Right kidney (tissue), 1 donor: ENCODE measurements around the gene RABGAP1L.

Experiments
- DNase-seq: peaks from one replicate; pipeline ENCODE4 v3.0.0-alpha.2; 2016

The RABGAP1L gene

GRCh38 chr1:174940646-174941175 is 781.4 kb downstream of the RABGAP1L start:
- DNase-seq: no peak

- no peak for DNase-seq
Measured at GRCh38 chr1:174942547-174943255, 783.4 kb downstream of the RABGAP1L start.

GRCh38 chr1:174946031-174946430 is 786.7 kb downstream of the RABGAP1L start:
- no peak for DNase-seq

GRCh38 chr1:174949061-174949460 is 789.7 kb downstream of the RABGAP1L start:
- no peak for DNase-seq

GRCh38 chr1:174949645-174950044 is 790.3 kb downstream of the RABGAP1L start:
- no peak for DNase-seq

GRCh38 chr1:174953285-174954072 is 794.2 kb downstream of the RABGAP1L start:
- no peak for DNase-seq

GRCh38 chr1:174954073-174954460 is 794.7 kb downstream of the RABGAP1L start:
- no peak for DNase-seq

- no peak for DNase-seq
Measured at GRCh38 chr1:174954671-174955669, 795.6 kb downstream of the RABGAP1L start.

GRCh38 chr1:174956086-174956485 is 796.8 kb downstream of the RABGAP1L start:
- no peak for DNase-seq

- DNase-seq: no peak
Measured at GRCh38 chr1:174956976-174957375, 797.7 kb downstream of the RABGAP1L start.

GRCh38 chr1:174957829-174958228 is 798.5 kb downstream of the RABGAP1L start:
- DNase-seq: no peak

GRCh38 chr1:174958396-174958795 is 799.1 kb downstream of the RABGAP1L start:
- DNase-seq: no peak

- no peak for DNase-seq
Measured at GRCh38 chr1:174960362-174960761, 801.0 kb downstream of the RABGAP1L start.

- DNase-seq: no peak
Measured at GRCh38 chr1:174963529-174964125, 804.3 kb downstream of the RABGAP1L start.

- DNase-seq: no peak
Measured at GRCh38 chr1:174964261-174964971, 805.1 kb downstream of the RABGAP1L start.

GRCh38 chr1:174964972-174965361 is 805.6 kb downstream of the RABGAP1L start:
- DNase-seq: no peak

- DNase-seq: no peak
Measured at GRCh38 chr1:174965362-174966007, 806.2 kb downstream of the RABGAP1L start.

GRCh38 chr1:174966008-174966572 is 806.8 kb downstream of the RABGAP1L start:
- DNase-seq: no peak

GRCh38 chr1:174967845-174968705 is 808.8 kb downstream of the RABGAP1L start:
- DNase-seq: no peak
